ENCODE results near the gene GEMIN5. TPM values are rescaled to one million over a fixed set of nuclear protein-coding genes. Genes with fewer than 3 reads are reported as not detected.

Gene GEMIN5
- total and polyA plus RNA-seq, 2 donors from 2014 or later: 3.5 to 14.8 TPM

- FAIRE-seq (no peak), DNase-seq (peak in 1 of 5 donors; percentile 6)
- Histone ChIP-seq H3K36me3 (ENCODE audit: control insufficient read depth in 2 of 3, insufficient read depth in 3 of 3, low read length in 3 of 3) (peaks cover 0 to 14% (median 6%) of the 10 kb centered on the region in 3 donors), H3K4me1 (ENCODE audit: control insufficient read depth in 2 of 3, insufficient read depth in 2 of 3, low read depth in 1 of 3, low read length in 3 of 3) (no peaks in the 10 kb centered on the region), H3K27ac (ENCODE audit: low read depth in 2 of 2, low read length in 2 of 2) (no peak overlapping the region), H3K4me3 (ENCODE audit: low read length in 3 of 3) (no peak overlapping the region), H3K9ac (ENCODE audit: low read length in 3 of 3) (no peak overlapping the region), H3K9me3 (ENCODE audit: control insufficient read depth in 2 of 3, insufficient read depth in 1 of 3, low read length in 3 of 3) (no peaks in the 10 kb centered on the region), H3K27me3 (ENCODE audit: control insufficient read depth, insufficient read depth, low read length) (no peaks in the 10 kb centered on the region)
- intact Hi-C loops (cut with DNase I): no loop called here
- peak; percentile 31 for TF ChIP-seq CTCF (IDR thresholded peaks at IDR 0.05; ENCODE audit: borderline replicate concordance, extremely low read depth, insufficient read depth)
Measured at GRCh38 chr5:154967421-154968024, 29.5 kb upstream of the GEMIN5 start.

- Histone ChIP-seq H3K27me3 (ENCODE audit: control insufficient read depth, insufficient read depth, low read length) (no peaks in the 10 kb centered on the region), H3K4me3 (ENCODE audit: low read length in 3 of 3) (no peak overlapping the region), H3K27ac (ENCODE audit: low read depth in 2 of 2, low read length in 2 of 2) (peak overlapping the region in 1 of 2 donors; percentile 41), H3K9ac (ENCODE audit: low read length in 3 of 3) (no peak overlapping the region), H3K9me3 (ENCODE audit: control insufficient read depth in 2 of 3, insufficient read depth in 1 of 3, low read length in 3 of 3) (no peaks in the 10 kb centered on the region), H3K36me3 (ENCODE audit: control insufficient read depth in 2 of 3, insufficient read depth in 3 of 3, low read length in 3 of 3) (peaks cover 0 to 14% (median 6%) of the 10 kb centered on the region in 3 donors), H3K4me1 (ENCODE audit: control insufficient read depth in 2 of 3, insufficient read depth in 2 of 3, low read depth in 1 of 3, low read length in 3 of 3) (no peaks in the 10 kb centered on the region)
- DNase-seq (no peak), FAIRE-seq (no peak)
- intact Hi-C loops (cut with DNase I): no loop called here
- no peak for TF ChIP-seq CTCF (IDR thresholded peaks at IDR 0.05; ENCODE audit: borderline replicate concordance, extremely low read depth, insufficient read depth)
Measured at GRCh38 chr5:154966874-154967273, 28.9 kb upstream of the GEMIN5 start.

GRCh38 chr5:154966081-154966841 lies 28.2 kb upstream of the GEMIN5 start:
- peaks cover 0 to 14% (median 6%) of the 10 kb centered on the region in 3 donors for H3K36me3 ChIP-seq (ENCODE audit: control insufficient read depth in 2 of 3, insufficient read depth in 3 of 3, low read length in 3 of 3)
- no peak overlapping the region for H3K9ac ChIP-seq (ENCODE audit: low read length in 3 of 3)
- H3K27me3 ChIP-seq (ENCODE audit: control insufficient read depth, insufficient read depth, low read length): no peaks in the 10 kb centered on the region
- DNase-seq (peak in 1 of 5 donors; percentile 12), FAIRE-seq (no peak)
- H3K4me1 ChIP-seq (ENCODE audit: control insufficient read depth in 2 of 3, insufficient read depth in 2 of 3, low read depth in 1 of 3, low read length in 3 of 3): no peaks in the 10 kb centered on the region
- TF ChIP-seq CTCF (IDR thresholded peaks at IDR 0.05; ENCODE audit: borderline replicate concordance, extremely low read depth, insufficient read depth): no peak
- intact Hi-C loops (cut with DNase I): no loop called here
- H3K9me3 ChIP-seq (ENCODE audit: control insufficient read depth in 2 of 3, insufficient read depth in 1 of 3, low read length in 3 of 3): no peaks in the 10 kb centered on the region
- peak overlapping the region in 1 of 2 donors; percentile 78 for H3K27ac ChIP-seq (ENCODE audit: low read depth in 2 of 2, low read length in 2 of 2)
- H3K4me3 ChIP-seq (ENCODE audit: low read length in 3 of 3): no peak overlapping the region
